HUES64 (cell line): Measurements from ENCODE around the gene ESPNL.
A peak's percentile ranks its signal among the peaks of the same experiment; 100 is the strongest.

Experiments used
- H3K27ac ChIP-seq: 2 replicates; pipeline ENCODE4 v1.7.0; 2013; ENCODE audit warnings: low read depth, low read length, inconsistent platforms
- H3K27me3 ChIP-seq: 2 replicates; pipeline ENCODE4 v1.6.1; 2013; ENCODE audit warnings: mild to moderate bottlenecking, low read length; ENCODE audit not compliant: insufficient read depth
- H3K36me3 ChIP-seq: 2 replicates; pipeline ENCODE4 v1.6.1; 2013; ENCODE audit warnings: mild to moderate bottlenecking, low read length; ENCODE audit not compliant: insufficient read depth
- H3K4me1 ChIP-seq: 2 replicates; pipeline ENCODE4 v1.6.1; 2013; ENCODE audit warnings: mild to moderate bottlenecking, low read length, moderate library complexity; ENCODE audit not compliant: insufficient read depth
- H3K4me3 ChIP-seq: 2 replicates; pipeline ENCODE4 v1.5.1; 2013; ENCODE audit warnings: mild to moderate bottlenecking, low read length, moderate library complexity
- H3K9ac ChIP-seq: 2 replicates; pipeline ENCODE4 v1.6.1; 2013; ENCODE audit warnings: mild to moderate bottlenecking, low read depth, low read length
- H3K9me3 ChIP-seq: 2 replicates; pipeline ENCODE4 v1.6.1; 2013; ENCODE audit warnings: low read depth, low read length; ENCODE audit not compliant: insufficient read depth
- WGBS: fragments of 150-250, 120-280 bp; methylation state at CpG from one replicate; pipeline ENCODE4 v1.1.7; 2013; ENCODE audit warnings: missing lambda C conversion rate; 5-methylcytosine and 5-hydroxymethylcytosine counted together

Gene ESPNL

DNA sequence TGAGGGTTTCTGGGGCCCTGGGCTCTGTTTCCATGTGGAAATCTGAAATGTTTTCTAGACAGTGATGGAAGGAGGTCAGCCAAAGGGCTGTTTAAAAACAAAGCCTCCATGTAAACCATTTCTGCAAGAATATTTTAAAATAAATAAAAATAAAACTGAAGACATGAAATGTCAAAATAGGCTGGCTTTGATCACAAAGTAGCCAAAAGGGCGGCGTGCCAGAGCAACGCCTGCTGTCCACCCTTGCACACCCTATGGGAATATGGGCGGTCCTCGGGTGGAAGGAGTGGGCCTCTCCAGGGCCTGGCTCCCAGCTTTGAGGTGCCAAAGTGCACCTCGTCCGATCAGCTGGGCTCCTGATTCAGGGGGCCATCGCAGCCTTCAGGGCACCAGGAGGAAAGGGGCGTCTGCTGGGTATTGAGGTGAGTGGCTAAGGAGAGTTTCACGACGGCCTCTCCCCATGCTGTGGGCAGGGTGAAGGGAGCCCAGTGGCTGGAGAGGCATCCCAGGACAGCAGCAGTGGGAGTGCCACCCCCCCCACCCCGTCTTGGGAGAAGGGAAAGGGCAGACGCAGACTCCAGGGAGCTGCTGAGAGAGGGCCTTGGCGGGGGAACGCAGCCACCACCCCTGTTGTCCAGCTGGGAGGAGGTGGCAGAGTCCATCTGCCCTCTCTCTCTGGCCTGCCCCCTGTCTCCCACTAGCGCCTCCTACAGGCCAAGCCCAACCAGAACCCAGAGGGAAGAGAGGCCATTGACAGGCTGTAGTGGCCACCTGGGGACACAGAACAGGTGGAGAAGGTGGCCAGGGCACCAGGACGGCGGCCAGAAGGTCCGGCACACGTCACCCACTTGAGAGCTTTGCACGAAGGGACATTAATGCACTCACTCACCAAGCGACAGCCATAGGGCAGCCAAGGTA lies 52.9 kb downstream of the ESPNL start:
- Histone ChIP-seq H3K4me3 (no peak overlapping the region), H3K27me3 (peaks cover 8% of the 10 kb centered on the region), H3K9me3 (no peaks in the 10 kb centered on the region), H3K27ac (no peak overlapping the region), H3K4me1 (no peaks in the 10 kb centered on the region), H3K9ac (no peak overlapping the region), H3K36me3 (no peaks in the 10 kb centered on the region)
- 91% methylated on average over 22 of the region's 22 CpGs for WGBS

GRCh38 chr2:238154570-238154969 lies 54.4 kb downstream of the ESPNL start:
- Histone ChIP-seq H3K27me3 (peaks cover 20% of the 10 kb centered on the region), H3K9me3 (no peaks in the 10 kb centered on the region), H3K4me1 (no peaks in the 10 kb centered on the region), H3K27ac (no peak overlapping the region), H3K36me3 (no peaks in the 10 kb centered on the region), H3K9ac (no peak overlapping the region), H3K4me3 (no peak overlapping the region)
- WGBS: 92% methylated on average over 10 of the region's 10 CpGs

- no peaks in the 10 kb centered on the region for H3K4me1 ChIP-seq
- no peak overlapping the region for H3K4me3 ChIP-seq
- WGBS: 88% methylated on average over 19 of the region's 19 CpGs
- no peaks in the 10 kb centered on the region for H3K9me3 ChIP-seq
- no peaks in the 10 kb centered on the region for H3K36me3 ChIP-seq
- H3K9ac ChIP-seq: no peak overlapping the region
- peaks cover 26% of the 10 kb centered on the region for H3K27me3 ChIP-seq
- H3K27ac ChIP-seq: no peak overlapping the region
Measured at GRCh38 chr2:238155051-238155760, 55.1 kb downstream of the ESPNL start.

DNA sequence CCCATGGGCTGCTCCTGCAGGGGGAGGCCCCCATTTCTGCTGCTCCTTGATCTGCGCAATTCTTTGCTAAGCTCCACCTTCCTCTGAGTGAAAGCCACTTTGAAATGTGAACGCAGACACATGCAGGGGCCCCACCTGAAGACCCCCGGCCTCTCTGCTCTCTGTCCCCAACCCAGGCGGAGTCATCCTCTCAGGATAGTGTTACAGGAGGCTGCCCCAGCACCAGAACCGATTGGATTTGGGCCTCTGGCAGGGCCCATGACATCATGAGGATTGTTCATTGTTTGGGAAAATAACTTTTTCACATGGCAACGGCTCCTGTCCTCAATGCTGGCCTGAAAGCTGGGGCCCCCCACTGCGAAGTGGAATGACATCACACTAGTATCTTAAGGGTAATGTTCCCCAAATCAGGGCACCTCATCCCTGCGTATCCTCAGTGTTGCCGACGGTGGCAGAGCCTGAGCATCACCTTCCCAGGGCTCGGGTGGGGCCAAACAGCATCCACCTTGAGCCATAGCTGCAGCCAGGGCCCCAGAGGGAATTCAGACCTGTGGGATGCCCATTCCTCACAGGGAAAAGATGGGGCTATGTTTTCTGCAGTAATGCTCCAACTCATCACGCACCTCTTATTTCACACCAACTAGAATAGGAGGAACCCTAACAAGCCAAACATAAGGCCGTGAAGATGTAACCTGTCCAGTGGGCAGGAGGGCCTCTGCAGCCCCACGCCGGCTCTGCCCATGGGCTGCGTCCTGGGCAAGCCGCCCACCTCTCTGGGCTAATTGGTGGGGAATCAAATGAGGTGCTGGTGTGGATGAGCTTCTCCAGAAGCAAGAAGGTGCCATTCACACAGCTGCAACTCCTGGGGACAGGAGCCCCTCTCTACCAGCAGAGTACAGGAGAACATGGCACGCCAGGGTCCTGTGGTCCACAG lies 55.9 kb downstream of the ESPNL start:
- Histone ChIP-seq H3K9ac (no peak overlapping the region), H3K9me3 (no peaks in the 10 kb centered on the region), H3K4me1 (no peaks in the 10 kb centered on the region), H3K27ac (no peak overlapping the region), H3K27me3 (peaks cover 34% of the 10 kb centered on the region), H3K4me3 (no peak overlapping the region), H3K36me3 (no peaks in the 10 kb centered on the region)
- 81% methylated on average over 18 of the region's 18 CpGs for WGBS

DNA sequence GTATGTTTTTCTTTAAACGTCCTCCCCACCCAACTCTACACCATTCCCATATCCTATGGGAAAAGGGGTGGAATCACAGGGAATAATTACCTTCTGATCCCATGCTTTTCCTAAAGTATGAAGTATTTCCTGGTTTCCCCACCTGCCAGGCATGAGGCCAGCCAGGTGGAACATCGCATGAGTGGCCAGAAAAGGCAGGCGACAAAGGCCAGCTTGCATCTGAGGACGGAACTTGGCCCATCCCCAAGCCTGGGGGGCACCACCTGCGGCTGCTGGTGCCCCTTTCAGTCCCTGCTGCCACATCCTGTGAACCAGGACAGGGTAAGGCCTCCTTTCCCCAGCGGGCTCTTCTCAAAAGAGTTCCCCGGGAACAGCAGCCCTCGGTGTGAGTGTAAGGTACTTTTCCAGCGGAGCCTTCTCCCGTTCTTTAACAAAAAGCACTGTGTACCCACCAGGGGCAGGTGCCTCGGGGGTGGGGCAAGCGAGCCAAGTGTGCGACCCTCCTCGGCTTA lies 57.4 kb downstream of the ESPNL start:
- Histone ChIP-seq H3K4me3 (no peak overlapping the region), H3K9me3 (no peaks in the 10 kb centered on the region), H3K27ac (no peak overlapping the region), H3K4me1 (no peaks in the 10 kb centered on the region), H3K27me3 (peaks cover 50% of the 10 kb centered on the region), H3K36me3 (no peaks in the 10 kb centered on the region), H3K9ac (no peak overlapping the region)
- 80% methylated on average over 13 of the region's 14 CpGs for WGBS

- Histone ChIP-seq H3K4me1 (no peaks in the 10 kb centered on the region), H3K27ac (no peak overlapping the region), H3K9me3 (no peaks in the 10 kb centered on the region), H3K27me3 (peaks cover 55% of the 10 kb centered on the region), H3K36me3 (no peaks in the 10 kb centered on the region), H3K9ac (no peak overlapping the region), H3K4me3 (peak overlapping the region; percentile 62)
- 75% methylated on average over 21 of the region's 21 CpGs for WGBS
Measured at GRCh38 chr2:238158018-238158508, 57.9 kb downstream of the ESPNL start.

- 16% methylated on average over 54 of the region's 61 CpGs for WGBS
- H3K4me3 ChIP-seq: peak within 1 kb of the TSS; percentile 62
- H3K9ac ChIP-seq: peak within 1 kb of the TSS; percentile 46; the same call in 1 of the 2 replicates
- no peaks in the 10 kb centered on the region for H3K36me3 ChIP-seq
- no peaks in the 10 kb centered on the region for H3K9me3 ChIP-seq
- no peaks in the 10 kb centered on the region for H3K4me1 ChIP-seq
- H3K27ac ChIP-seq: no peak within 1 kb of the TSS
- peaks cover 60% of the 10 kb centered on the region for H3K27me3 ChIP-seq
Measured at GRCh38 chr2:238158509-238159070, 58.5 kb downstream of the ESPNL start, which contains the start of gene ERFE. ERFE (plus strand) TSS chr2:238158970; CDS start chr2:238159008, 38 bp downstream.

GRCh38 chr2:238159071-238159539 lies 59.0 kb downstream of the ESPNL start:
- no peaks in the 10 kb centered on the region for H3K36me3 ChIP-seq
- peak overlapping the region; percentile 46; the same call in 1 of the 2 replicates for H3K9ac ChIP-seq
- no peak overlapping the region for H3K27ac ChIP-seq
- peak overlapping the region; percentile 46 for H3K4me3 ChIP-seq
- H3K9me3 ChIP-seq: no peaks in the 10 kb centered on the region
- H3K4me1 ChIP-seq: no peaks in the 10 kb centered on the region
- H3K27me3 ChIP-seq: peaks cover 65% of the 10 kb centered on the region
- 3% methylated on average over 52 of the region's 52 CpGs for WGBS

DNA sequence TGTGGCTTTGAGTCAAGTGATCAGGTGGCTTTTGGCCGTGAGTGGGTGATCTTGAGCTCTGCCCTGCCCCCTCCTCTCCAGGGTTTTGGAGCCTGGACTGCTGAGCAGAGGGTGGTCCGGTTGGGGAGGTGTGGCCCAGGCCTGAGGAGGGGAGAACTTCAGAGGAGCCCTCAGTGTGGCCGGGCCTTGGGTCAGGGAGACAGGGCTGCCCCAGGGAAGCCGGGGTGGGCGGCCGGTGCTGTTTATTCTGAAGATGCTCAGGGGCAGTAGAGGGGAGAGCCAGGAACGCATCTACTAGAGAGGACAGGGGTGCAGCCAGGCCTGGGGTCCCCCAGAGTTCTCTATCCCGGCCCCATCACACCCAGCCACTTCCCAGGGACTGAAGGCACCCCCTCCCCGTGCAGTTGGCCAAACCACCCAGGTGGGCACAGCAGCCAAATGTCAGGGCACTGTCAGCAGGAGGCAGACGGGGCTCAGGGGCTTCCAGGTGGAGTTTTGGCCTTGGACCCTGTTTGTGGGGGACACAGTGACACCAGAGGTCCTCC lies 59.6 kb downstream of the ESPNL start:
- WGBS: 52% methylated on average over 10 of the region's 10 CpGs
- no peaks in the 10 kb centered on the region for H3K9me3 ChIP-seq
- no peak overlapping the region for H3K9ac ChIP-seq
- H3K4me1 ChIP-seq: no peaks in the 10 kb centered on the region
- no peak overlapping the region for H3K27ac ChIP-seq
- peaks cover 71% of the 10 kb centered on the region for H3K27me3 ChIP-seq
- H3K4me3 ChIP-seq: peak overlapping the region; percentile 46
- no peaks in the 10 kb centered on the region for H3K36me3 ChIP-seq
